Sigmoid colon (tissue), 3 donors: Measurements from ENCODE around the gene LAMTOR2.

Source experiments
- POLR2A ChIP-seq, 2 donors: fragments of 450-650 bp; IDR thresholded peaks; one replicate each; pipeline ENCODE4 v1.6.1; 2016; ENCODE audit warnings: antibody characterized with exemption in 2 of 2, mild to moderate bottlenecking in 2 of 2, moderate library complexity in 2 of 2
- TF ChIP-seq, protein P1 (sequence below), 4 experiments: fragments of 450-650 bp in 3 of 4; fragments of 200-600 bp in 1 of 4; IDR thresholded peaks; one replicate each; pipeline ENCODE4 v1.5.1; 2016 to 2019; ENCODE audit warnings: antibody characterized with exemption in 4 of 4, mild to moderate bottlenecking in 3 of 4, moderate library complexity in 2 of 4

DNA sequence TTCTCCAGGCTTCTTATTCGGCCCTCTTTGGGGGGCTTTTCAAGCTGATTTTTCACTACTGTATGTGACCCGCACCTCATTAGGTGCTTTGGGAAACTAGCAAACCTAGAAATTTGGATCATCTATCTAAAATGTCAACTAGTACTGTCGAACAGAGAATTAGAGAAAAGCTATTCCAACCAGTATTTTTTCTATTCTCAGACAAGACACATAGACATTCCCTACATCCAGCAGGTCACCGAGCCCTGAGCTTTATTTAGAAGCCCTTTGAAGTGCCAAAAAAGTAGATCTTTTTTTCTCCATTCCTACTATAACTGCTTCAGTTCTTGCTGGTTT, 33.5 kb upstream of the LAMTOR2 start:
- no peak for TF ChIP-seq POLR2A (IDR thresholded peaks at IDR 0.05)
- TF ChIP-seq, protein P1, sequence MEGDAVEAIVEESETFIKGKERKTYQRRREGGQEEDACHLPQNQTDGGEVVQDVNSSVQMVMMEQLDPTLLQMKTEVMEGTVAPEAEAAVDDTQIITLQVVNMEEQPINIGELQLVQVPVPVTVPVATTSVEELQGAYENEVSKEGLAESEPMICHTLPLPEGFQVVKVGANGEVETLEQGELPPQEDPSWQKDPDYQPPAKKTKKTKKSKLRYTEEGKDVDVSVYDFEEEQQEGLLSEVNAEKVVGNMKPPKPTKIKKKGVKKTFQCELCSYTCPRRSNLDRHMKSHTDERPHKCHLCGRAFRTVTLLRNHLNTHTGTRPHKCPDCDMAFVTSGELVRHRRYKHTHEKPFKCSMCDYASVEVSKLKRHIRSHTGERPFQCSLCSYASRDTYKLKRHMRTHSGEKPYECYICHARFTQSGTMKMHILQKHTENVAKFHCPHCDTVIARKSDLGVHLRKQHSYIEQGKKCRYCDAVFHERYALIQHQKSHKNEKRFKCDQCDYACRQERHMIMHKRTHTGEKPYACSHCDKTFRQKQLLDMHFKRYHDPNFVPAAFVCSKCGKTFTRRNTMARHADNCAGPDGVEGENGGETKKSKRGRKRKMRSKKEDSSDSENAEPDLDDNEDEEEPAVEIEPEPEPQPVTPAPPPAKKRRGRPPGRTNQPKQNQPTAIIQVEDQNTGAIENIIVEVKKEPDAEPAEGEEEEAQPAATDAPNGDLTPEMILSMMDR (IDR thresholded peaks at IDR 0.05), result no peak
